GM18498 (cell line): ENCODE data around the gene TCL1A.
A peak's percentile ranks its signal among the peaks of the same experiment; 100 is the strongest.

Experiments used
- ATAC-seq: cut with Tn5 transposase; IDR thresholded peaks from one replicate; pipeline ENCODE4 v1.9.1; 2021; ENCODE audit warnings: mild to moderate bottlenecking, moderate library complexity; ENCODE audit not compliant: unreplicated experiment

Gene TCL1A

GRCh38 chr14:95707327-95707726 lies 6.6 kb downstream of the TCL1A start:
- no peak for ATAC-seq

GRCh38 chr14:95705518-95705917 lies 8.4 kb downstream of the TCL1A start:
- no peak for ATAC-seq

DNA sequence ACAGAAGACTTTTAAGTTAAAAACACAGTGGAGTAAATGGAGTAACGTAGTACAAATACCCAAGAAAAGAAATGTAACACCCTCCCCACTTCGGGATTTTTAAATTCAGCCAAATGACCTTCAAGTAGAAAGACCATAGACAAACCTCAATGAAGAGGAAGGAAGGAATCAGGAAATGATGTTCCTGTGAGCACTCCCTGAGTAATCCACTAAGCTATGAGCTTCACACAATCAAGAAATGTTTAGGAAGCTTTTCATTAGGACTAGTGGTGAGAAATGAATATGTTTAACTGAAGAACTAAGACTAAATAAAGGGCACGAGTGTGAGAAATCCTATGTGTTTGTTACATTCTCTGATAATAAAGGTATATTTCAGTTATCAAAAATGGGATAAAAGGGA lies 10.1 kb downstream of the TCL1A start:
- ATAC-seq, result no peak

DNA sequence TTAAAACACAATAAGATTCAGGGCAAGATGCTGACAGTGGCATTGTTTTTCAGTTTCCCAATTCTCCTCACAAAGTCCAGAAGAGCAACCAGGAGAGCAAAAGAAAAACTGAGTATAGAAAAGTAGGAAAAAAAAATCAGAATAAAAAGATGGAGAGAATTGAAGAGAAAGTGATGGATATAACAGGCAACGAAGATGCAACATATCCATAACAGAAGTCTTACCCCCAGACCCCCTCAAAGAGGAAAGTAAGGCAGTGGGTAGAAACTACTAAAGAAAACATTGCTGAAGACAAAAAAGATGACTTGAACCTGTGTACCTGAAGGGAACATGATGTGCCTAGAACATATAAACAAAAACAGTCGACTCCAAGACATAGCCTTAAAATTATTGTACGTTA lies 10.6 kb downstream of the TCL1A start:
- ATAC-seq, result no peak

DNA sequence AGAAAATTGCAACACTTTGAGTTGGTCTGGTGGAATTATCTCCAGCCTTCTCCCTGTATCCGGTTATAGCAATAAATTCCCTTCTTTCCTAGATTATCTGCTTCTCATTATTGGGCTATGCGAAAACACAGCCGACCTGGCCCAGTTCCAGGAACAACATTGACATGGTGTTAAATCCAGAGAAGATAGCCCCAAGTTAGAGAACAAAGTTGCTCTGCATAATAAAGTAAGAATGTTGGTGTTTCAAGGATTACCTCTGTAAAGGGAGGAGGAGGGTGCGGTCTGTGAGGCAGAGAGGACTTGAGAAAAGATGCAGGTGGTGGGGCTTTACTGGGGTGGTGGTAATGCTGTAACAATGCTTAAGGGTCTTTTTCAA lies 12.1 kb downstream of the TCL1A start:
- ATAC-seq, result no peak

- ATAC-seq, result no peak
Measured at GRCh38 chr14:95700221-95700976, 13.5 kb downstream of the TCL1A start.

GRCh38 chr14:95699412-95699811 lies 14.5 kb downstream of the TCL1A start:
- ATAC-seq, result peak; percentile 51

DNA sequence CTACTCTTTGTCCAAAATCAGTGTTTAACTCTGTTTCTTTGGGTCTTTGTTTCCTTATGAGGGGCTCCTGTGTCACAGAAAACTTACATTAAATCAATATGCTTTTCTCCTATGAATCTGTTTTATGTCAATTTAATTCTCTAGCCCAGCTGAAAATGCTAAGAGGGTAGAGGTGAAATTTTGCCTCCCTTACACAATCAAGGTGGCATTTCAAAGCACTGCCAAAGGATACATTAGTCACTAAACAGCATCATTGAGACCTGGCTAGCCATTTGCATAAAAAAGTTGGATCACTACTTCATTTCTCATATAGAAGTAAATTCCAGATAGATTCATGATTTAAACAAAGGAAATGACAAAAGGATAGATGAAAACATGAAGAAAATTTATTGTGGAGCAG lies 15.6 kb downstream of the TCL1A start:
- no peak for ATAC-seq

GRCh38 chr14:95697764-95698163 lies 16.2 kb downstream of the TCL1A start:
- ATAC-seq, result peak; percentile 83

- no peak for ATAC-seq
Measured at GRCh38 chr14:95696741-95697140, 17.2 kb downstream of the TCL1A start.

DNA sequence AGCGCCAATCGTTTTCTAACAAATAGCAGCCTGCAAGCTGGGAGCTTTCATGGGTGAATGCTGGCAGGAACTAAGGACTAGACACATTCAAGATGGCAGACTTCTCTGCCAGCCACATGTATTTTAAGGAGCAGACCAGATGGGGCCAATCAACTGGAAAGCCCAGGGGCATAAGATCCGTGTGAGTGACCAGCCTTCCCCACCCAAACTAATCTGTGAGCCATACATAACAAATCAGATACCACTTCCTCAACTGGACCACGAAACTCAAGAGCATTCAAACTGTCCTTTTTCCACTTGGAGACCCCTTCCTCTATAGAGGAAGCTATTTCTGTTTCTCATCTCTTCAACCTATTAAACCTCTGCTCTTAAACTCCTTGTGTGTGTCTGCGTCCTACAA lies 18.0 kb downstream of the TCL1A start:
- ATAC-seq, result no peak

- ATAC-seq, result no peak
Measured at GRCh38 chr14:95695051-95695450, 18.9 kb downstream of the TCL1A start.

- ATAC-seq, result no peak
Measured at GRCh38 chr14:95692109-95692508, 21.8 kb downstream of the TCL1A start.

- ATAC-seq, result no peak
Measured at GRCh38 chr14:95691591-95691990, 22.3 kb downstream of the TCL1A start.

DNA sequence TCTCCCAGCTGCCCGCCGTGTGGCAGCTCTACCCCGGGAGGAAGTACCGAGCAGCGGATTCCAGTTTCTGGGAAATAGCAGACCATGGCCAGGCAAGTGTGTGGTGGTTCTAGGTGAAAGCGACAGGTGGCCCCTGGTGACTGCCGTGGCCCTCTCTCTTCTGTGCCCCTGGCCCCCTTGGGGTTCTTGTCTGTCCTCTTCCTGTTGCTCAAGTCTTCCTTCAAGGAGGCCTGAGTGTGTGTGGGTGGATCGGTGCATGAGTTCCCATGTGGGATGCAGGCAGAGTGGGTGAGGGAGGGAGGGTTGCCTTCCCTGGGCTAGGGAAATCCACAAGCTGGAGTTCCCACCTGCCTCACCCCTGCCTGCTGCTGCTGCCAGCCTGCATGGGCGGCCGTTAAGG lies 23.1 kb downstream of the TCL1A start:
- no peak for ATAC-seq

DNA sequence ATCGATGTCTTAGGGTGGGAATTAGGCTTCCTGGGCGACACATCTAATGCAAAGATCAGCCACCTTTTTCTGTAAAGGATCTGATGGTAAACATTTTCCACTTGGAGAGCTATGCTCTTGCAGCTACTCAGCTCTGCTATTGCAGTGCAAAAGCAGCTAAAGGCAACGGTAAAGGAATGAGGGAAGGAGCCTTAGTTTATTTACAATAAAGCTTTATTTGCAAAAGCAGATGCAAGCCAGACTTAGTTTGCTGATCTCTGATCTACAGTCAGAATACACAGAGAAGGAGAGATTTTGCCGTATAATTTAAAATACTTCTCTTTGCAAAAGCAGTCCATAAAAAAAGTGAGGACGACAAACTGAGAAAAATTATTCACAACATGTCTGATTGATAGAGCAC lies 24.5 kb downstream of the TCL1A start:
- ATAC-seq, result no peak

DNA sequence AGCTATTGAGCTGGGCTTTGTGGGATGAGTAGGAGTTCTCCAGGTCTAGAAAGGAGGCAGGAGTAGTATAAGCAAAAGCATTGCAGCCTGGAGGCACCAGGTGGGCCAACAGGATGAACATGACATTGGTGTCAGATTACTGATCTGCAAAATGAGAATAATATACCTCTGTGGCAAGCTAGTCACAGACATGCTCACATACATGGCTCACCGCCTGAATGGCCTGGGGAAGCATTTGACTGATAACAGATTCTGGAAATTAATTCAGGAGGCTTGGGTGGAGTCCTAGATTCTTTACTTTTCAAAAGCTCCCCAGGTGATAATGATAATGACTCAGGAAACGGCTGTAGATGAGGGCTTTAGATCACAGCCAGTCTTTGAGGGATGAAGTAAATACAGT lies 27.0 kb downstream of the TCL1A start:
- no peak for ATAC-seq

GRCh38 chr14:95685978-95686922 lies 27.7 kb downstream of the TCL1A start, which contains the start of gene TCL1B:
Gene TCL1B (plus strand): TSS chr14:95686426. CDS start chr14:95686468, 42 bp downstream.
- ATAC-seq, result no peak

GRCh38 chr14:95683793-95684192 lies 30.1 kb downstream of the TCL1A start:
- ATAC-seq, result peak; percentile 56

GRCh38 chr14:95681153-95681552 lies 32.8 kb downstream of the TCL1A start:
- ATAC-seq, result no peak

GRCh38 chr14:95679998-95680735 lies 33.8 kb downstream of the TCL1A start:
- ATAC-seq, result no peak
